OCI-LY7 (cell line): ENCODE results near the gene TGM1.

Experiments used
- EZH2phosphoT487 ChIP-seq: fragments of 200-600 bp; sonication (generic); IDR thresholded peaks from 2 replicates; pipeline ENCODE4 v1.6.1; 2018; ENCODE audit warnings: low read depth, borderline replicate concordance, mild to moderate bottlenecking, mixed run types, antibody characterized with exemption, low read length, moderate library complexity, mixed read lengths
- TF ChIP-seq, protein P1 (sequence below): fragments of 200-600 bp; sonication (generic); conservative IDR thresholded peaks from 2 replicates; pipeline ENCODE4 v1.5.1; 2014; ENCODE audit warnings: mild to moderate bottlenecking, antibody characterized with exemption, low read length, moderate library complexity, mixed read lengths

DNA sequence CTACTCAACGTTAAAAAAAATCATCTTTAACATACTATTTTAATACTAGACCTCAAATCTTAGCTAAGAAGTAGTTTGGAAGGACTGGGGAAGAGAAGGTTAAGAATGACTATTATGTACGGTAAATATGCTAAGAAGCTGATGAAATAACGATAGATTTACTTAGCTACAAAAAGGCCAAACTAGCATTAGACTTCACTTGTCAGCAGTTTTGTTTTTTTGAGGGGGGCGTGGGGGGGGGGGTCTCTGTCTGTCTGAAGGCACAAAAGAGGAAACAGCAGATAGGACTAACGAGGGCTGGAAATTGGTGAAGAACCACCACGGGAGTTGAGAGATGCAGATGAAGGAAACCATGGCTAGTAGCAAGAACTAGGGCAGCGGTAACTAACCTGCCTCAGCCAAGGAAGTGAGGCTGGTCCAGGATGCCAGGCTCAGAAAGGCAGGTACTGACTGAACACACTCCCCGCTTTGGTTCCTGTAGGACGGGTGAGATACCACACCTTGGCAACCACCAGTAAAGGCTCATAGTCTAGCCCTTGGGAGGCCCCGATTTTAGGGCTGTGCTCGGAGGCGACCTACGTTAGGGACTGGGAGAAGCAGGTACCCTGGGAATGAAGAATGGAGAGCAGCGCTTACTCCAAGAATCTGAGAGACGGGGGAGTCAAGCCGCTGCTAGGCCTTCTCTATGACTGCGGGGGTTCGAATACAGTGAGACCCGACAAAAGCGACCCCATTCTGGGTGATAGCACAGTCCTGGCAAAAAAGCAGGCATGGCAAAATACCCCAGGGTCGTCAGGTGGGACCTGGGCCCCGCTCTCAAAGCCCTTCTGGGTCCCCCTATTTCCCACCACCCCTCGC lies 31.5 kb downstream of the TGM1 start:
- TF ChIP-seq, protein P1, sequence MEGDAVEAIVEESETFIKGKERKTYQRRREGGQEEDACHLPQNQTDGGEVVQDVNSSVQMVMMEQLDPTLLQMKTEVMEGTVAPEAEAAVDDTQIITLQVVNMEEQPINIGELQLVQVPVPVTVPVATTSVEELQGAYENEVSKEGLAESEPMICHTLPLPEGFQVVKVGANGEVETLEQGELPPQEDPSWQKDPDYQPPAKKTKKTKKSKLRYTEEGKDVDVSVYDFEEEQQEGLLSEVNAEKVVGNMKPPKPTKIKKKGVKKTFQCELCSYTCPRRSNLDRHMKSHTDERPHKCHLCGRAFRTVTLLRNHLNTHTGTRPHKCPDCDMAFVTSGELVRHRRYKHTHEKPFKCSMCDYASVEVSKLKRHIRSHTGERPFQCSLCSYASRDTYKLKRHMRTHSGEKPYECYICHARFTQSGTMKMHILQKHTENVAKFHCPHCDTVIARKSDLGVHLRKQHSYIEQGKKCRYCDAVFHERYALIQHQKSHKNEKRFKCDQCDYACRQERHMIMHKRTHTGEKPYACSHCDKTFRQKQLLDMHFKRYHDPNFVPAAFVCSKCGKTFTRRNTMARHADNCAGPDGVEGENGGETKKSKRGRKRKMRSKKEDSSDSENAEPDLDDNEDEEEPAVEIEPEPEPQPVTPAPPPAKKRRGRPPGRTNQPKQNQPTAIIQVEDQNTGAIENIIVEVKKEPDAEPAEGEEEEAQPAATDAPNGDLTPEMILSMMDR = no peak
- no peak for TF ChIP-seq EZH2phosphoT487
